IPS-18a (cell line): Measurements from ENCODE around the gene CYBC1.

ENCODE experiments used
- H3K27ac ChIP-seq: one replicate; pipeline ENCODE4 v1.5.1; 2013; ENCODE audit warnings: low read length
- H3K27me3 ChIP-seq: one replicate; pipeline ENCODE4 v1.6.1; 2013; ENCODE audit warnings: mild to moderate bottlenecking, low read length; ENCODE audit not compliant: control insufficient read depth, insufficient read depth
- H3K36me3 ChIP-seq: one replicate; pipeline ENCODE4 v1.6.1; 2013; ENCODE audit warnings: low read depth, low read length; ENCODE audit not compliant: control insufficient read depth
- H3K4me1 ChIP-seq: one replicate; pipeline ENCODE4 v1.6.1; 2013; ENCODE audit warnings: low read depth, low read length; ENCODE audit not compliant: control insufficient read depth
- H3K4me3 ChIP-seq: one replicate; pipeline ENCODE4 v1.5.1; 2013; ENCODE audit warnings: low read length
- H3K9ac ChIP-seq: one replicate; pipeline ENCODE4 v1.6.1; 2013; ENCODE audit warnings: mild to moderate bottlenecking, low read length, moderate library complexity
- H3K9me3 ChIP-seq: one replicate; pipeline ENCODE4 v1.6.1; 2013; ENCODE audit warnings: low read depth, low read length; ENCODE audit not compliant: control insufficient read depth

Gene CYBC1

GRCh38 chr17:82444941-82445521 lies 5.5 kb downstream of the CYBC1 start:
- Histone ChIP-seq H3K36me3 (peaks cover 4% of the 10 kb centered on the region), H3K27me3 (no peaks in the 10 kb centered on the region), H3K4me1 (no peaks in the 10 kb centered on the region), H3K9me3 (no peaks in the 10 kb centered on the region), H3K9ac (no peak overlapping the region), H3K4me3 (no peak overlapping the region), H3K27ac (no peak overlapping the region)

- H3K27me3 ChIP-seq: no peaks in the 10 kb centered on the region
- H3K9me3 ChIP-seq: no peaks in the 10 kb centered on the region
- H3K4me1 ChIP-seq: no peaks in the 10 kb centered on the region
- H3K36me3 ChIP-seq: peaks cover 4% of the 10 kb centered on the region
- H3K27ac ChIP-seq: no peak overlapping the region
- H3K4me3 ChIP-seq: no peak overlapping the region
- H3K9ac ChIP-seq: no peak overlapping the region
These were observed 6.2 kb downstream of the CYBC1 start for GRCh38 chr17:82444284-82444893.

GRCh38 chr17:82443465-82444283 lies 6.9 kb downstream of the CYBC1 start:
- Histone ChIP-seq H3K36me3 (peaks cover 4% of the 10 kb centered on the region), H3K27ac (no peak overlapping the region), H3K4me1 (no peaks in the 10 kb centered on the region), H3K4me3 (no peak overlapping the region), H3K27me3 (no peaks in the 10 kb centered on the region), H3K9ac (no peak overlapping the region), H3K9me3 (no peaks in the 10 kb centered on the region)

- Histone ChIP-seq H3K36me3 (peaks cover 4% of the 10 kb centered on the region), H3K4me3 (no peak overlapping the region), H3K27me3 (no peaks in the 10 kb centered on the region), H3K4me1 (no peaks in the 10 kb centered on the region), H3K9ac (no peak overlapping the region), H3K9me3 (no peaks in the 10 kb centered on the region), H3K27ac (no peak overlapping the region)
These were observed 7.7 kb downstream of the CYBC1 start for GRCh38 chr17:82442643-82443464.

GRCh38 chr17:82441691-82442487 lies 8.7 kb downstream of the CYBC1 start:
- H3K9me3 ChIP-seq: no peaks in the 10 kb centered on the region
- H3K9ac ChIP-seq: no peak overlapping the region
- H3K27ac ChIP-seq: no peak overlapping the region
- H3K27me3 ChIP-seq: no peaks in the 10 kb centered on the region
- peaks cover 4% of the 10 kb centered on the region for H3K36me3 ChIP-seq
- H3K4me3 ChIP-seq: no peak overlapping the region
- H3K4me1 ChIP-seq: no peaks in the 10 kb centered on the region

GRCh38 chr17:82440991-82441627 lies 9.4 kb downstream of the CYBC1 start:
- Histone ChIP-seq H3K4me1 (no peaks in the 10 kb centered on the region), H3K9me3 (no peaks in the 10 kb centered on the region), H3K27ac (no peak overlapping the region), H3K36me3 (peaks cover 9% of the 10 kb centered on the region), H3K9ac (no peak overlapping the region), H3K27me3 (no peaks in the 10 kb centered on the region), H3K4me3 (no peak overlapping the region)

GRCh38 chr17:82440469-82440981 lies 10.0 kb downstream of the CYBC1 start:
- no peaks in the 10 kb centered on the region for H3K9me3 ChIP-seq
- H3K4me1 ChIP-seq: no peaks in the 10 kb centered on the region
- peaks cover 6% of the 10 kb centered on the region for H3K36me3 ChIP-seq
- no peak overlapping the region for H3K9ac ChIP-seq
- H3K27me3 ChIP-seq: no peaks in the 10 kb centered on the region
- H3K27ac ChIP-seq: no peak overlapping the region
- no peak overlapping the region for H3K4me3 ChIP-seq

GRCh38 chr17:82439829-82440365 lies 10.7 kb downstream of the CYBC1 start:
- H3K9me3 ChIP-seq: no peaks in the 10 kb centered on the region
- H3K27ac ChIP-seq: no peak overlapping the region
- no peak overlapping the region for H3K4me3 ChIP-seq
- H3K27me3 ChIP-seq: no peaks in the 10 kb centered on the region
- peaks cover 6% of the 10 kb centered on the region for H3K36me3 ChIP-seq
- no peak overlapping the region for H3K9ac ChIP-seq
- no peaks in the 10 kb centered on the region for H3K4me1 ChIP-seq

- H3K9me3 ChIP-seq: no peaks in the 10 kb centered on the region
- peaks cover 6% of the 10 kb centered on the region for H3K36me3 ChIP-seq
- no peak overlapping the region for H3K4me3 ChIP-seq
- no peaks in the 10 kb centered on the region for H3K4me1 ChIP-seq
- H3K27ac ChIP-seq: no peak overlapping the region
- no peak overlapping the region for H3K9ac ChIP-seq
- no peaks in the 10 kb centered on the region for H3K27me3 ChIP-seq
These were observed 11.2 kb downstream of the CYBC1 start for GRCh38 chr17:82439194-82439828.
